ENCODE data around the gene PLEK.
A peak's percentile ranks its signal among the peaks of the same experiment; 100 is the strongest.

The PLEK gene

GRCh38 chr2:68411397-68412126, 46.5 kb downstream of the PLEK start:
- Histone ChIP-seq H3K27me3 (replicated peaks in 2 of 5; ENCODE audit: control insufficient read depth in 4 of 5, insufficient read depth in 5 of 5, low read length in 4 of 5) (no peaks in the 10 kb centered on the region), H3K27ac (ENCODE audit: insufficient read depth in 1 of 2, low read depth in 1 of 2, low read length in 2 of 2, poor library complexity in 1 of 2, severe bottlenecking in 2 of 2) (peak overlapping the region; percentile 26 to 47), H3K4me3 (ENCODE audit: control insufficient read depth in 1 of 7, extremely low read depth in 1 of 7, insufficient read depth in 4 of 7, low read depth in 2 of 7, low read length in 6 of 7) (peak overlapping the region in 6 of 7 experiments; percentile 12 to 52 (median 35)), H3K9me3 (ENCODE audit: control extremely low read depth in 1 of 5, control insufficient read depth in 4 of 5, insufficient read depth in 2 of 5, low read depth in 1 of 5, low read length in 4 of 5) (no peaks in the 10 kb centered on the region), H3K36me3 (ENCODE audit: control insufficient read depth in 4 of 4, insufficient read depth in 4 of 4, low read length in 3 of 4) (no peaks in the 10 kb centered on the region), H3K4me1 (ENCODE audit: control extremely low read depth in 1 of 4, control insufficient read depth in 4 of 4, insufficient read depth in 4 of 4, low read length in 3 of 4) (peaks cover 7 to 52% (median 35%) of the 10 kb centered on the region in 4 experiments)
- POLR2A ChIA-PET: no interaction called here
- DNase-seq: peak; percentile 52 to 88 (median 87)
- WGBS (ENCODE audit: insufficient coverage): 0% methylated on average over 2 of the region's 4 CpGs
- CTCF ChIA-PET: interaction anchor here (1.0 to 1.1 kb wide), 3 partner anchors 8 to 227 kb away, joined by 3 to 5 read pairs (median 4); no protein-coding TSS in a partner anchor

GRCh38 chr2:68412127-68412819, 47.2 kb downstream of the PLEK start:
- H3K36me3 ChIP-seq (ENCODE audit: control insufficient read depth in 4 of 4, insufficient read depth in 4 of 4, low read length in 3 of 4): no peaks in the 10 kb centered on the region
- ChIA-PET CTCF (interaction anchor here (1.0 kb wide), 1 partner anchor 9 kb away, joined by 4 read pairs; no protein-coding TSS in a partner anchor), POLR2A (interaction anchor here (0.6 kb wide), 1 partner anchor 10 kb away, joined by 3 read pairs; no protein-coding TSS in a partner anchor)
- H3K9me3 ChIP-seq (ENCODE audit: control extremely low read depth in 1 of 5, control insufficient read depth in 4 of 5, insufficient read depth in 2 of 5, low read depth in 1 of 5, low read length in 4 of 5): no peaks in the 10 kb centered on the region
- no peaks in the 10 kb centered on the region for H3K27me3 ChIP-seq (replicated peaks in 2 of 5; ENCODE audit: control insufficient read depth in 4 of 5, insufficient read depth in 5 of 5, low read length in 4 of 5)
- peak in 2 of 3 donors; percentile 32 to 48 for DNase-seq
- H3K27ac ChIP-seq (ENCODE audit: insufficient read depth in 1 of 2, low read depth in 1 of 2, low read length in 2 of 2, poor library complexity in 1 of 2, severe bottlenecking in 2 of 2): peak overlapping the region; percentile 26 to 47
- peaks cover 7 to 58% (median 36%) of the 10 kb centered on the region in 4 experiments for H3K4me1 ChIP-seq (ENCODE audit: control extremely low read depth in 1 of 4, control insufficient read depth in 4 of 4, insufficient read depth in 4 of 4, low read length in 3 of 4)
- peak overlapping the region in 3 of 7 experiments; percentile 12 to 52 (median 36) for H3K4me3 ChIP-seq (ENCODE audit: control insufficient read depth in 1 of 7, extremely low read depth in 1 of 7, insufficient read depth in 4 of 7, low read depth in 2 of 7, low read length in 6 of 7)
- 76% methylated on average over 3 of the region's 4 CpGs for WGBS (ENCODE audit: insufficient coverage)

GRCh38 chr2:68413466-68413865, 48.4 kb downstream of the PLEK start:
- ChIA-PET POLR2A (no interaction called here), CTCF (no interaction called here)
- Histone ChIP-seq H3K27me3 (replicated peaks in 2 of 5; ENCODE audit: control insufficient read depth in 4 of 5, insufficient read depth in 5 of 5, low read length in 4 of 5) (no peaks in the 10 kb centered on the region), H3K27ac (ENCODE audit: insufficient read depth in 1 of 2, low read depth in 1 of 2, low read length in 2 of 2, poor library complexity in 1 of 2, severe bottlenecking in 2 of 2) (no peak overlapping the region), H3K4me1 (ENCODE audit: control extremely low read depth in 1 of 4, control insufficient read depth in 4 of 4, insufficient read depth in 4 of 4, low read length in 3 of 4) (peaks cover 14 to 70% (median 48%) of the 10 kb centered on the region in 4 experiments), H3K36me3 (ENCODE audit: control insufficient read depth in 4 of 4, insufficient read depth in 4 of 4, low read length in 3 of 4) (no peaks in the 10 kb centered on the region), H3K4me3 (ENCODE audit: control insufficient read depth in 1 of 7, extremely low read depth in 1 of 7, insufficient read depth in 4 of 7, low read depth in 2 of 7, low read length in 6 of 7) (no peak overlapping the region), H3K9me3 (ENCODE audit: control extremely low read depth in 1 of 5, control insufficient read depth in 4 of 5, insufficient read depth in 2 of 5, low read depth in 1 of 5, low read length in 4 of 5) (no peaks in the 10 kb centered on the region)
- DNase-seq: no peak
- 90% methylated on average over 2 of the region's 2 CpGs for WGBS (ENCODE audit: insufficient coverage)

- peak overlapping the region; percentile 18 to 71 for H3K27ac ChIP-seq (ENCODE audit: insufficient read depth in 1 of 2, low read depth in 1 of 2, low read length in 2 of 2, poor library complexity in 1 of 2, severe bottlenecking in 2 of 2)
- no peaks in the 10 kb centered on the region for H3K36me3 ChIP-seq (ENCODE audit: control insufficient read depth in 4 of 4, insufficient read depth in 4 of 4, low read length in 3 of 4)
- H3K27me3 ChIP-seq (replicated peaks in 2 of 5; ENCODE audit: control insufficient read depth in 4 of 5, insufficient read depth in 5 of 5, low read length in 4 of 5): no peaks in the 10 kb centered on the region
- no peak overlapping the region for H3K4me3 ChIP-seq (ENCODE audit: control insufficient read depth in 1 of 7, extremely low read depth in 1 of 7, insufficient read depth in 4 of 7, low read depth in 2 of 7, low read length in 6 of 7)
- peaks cover 18 to 79% (median 55%) of the 10 kb centered on the region in 4 experiments for H3K4me1 ChIP-seq (ENCODE audit: control extremely low read depth in 1 of 4, control insufficient read depth in 4 of 4, insufficient read depth in 4 of 4, low read length in 3 of 4)
- ChIA-PET CTCF (interaction anchor here (0.6 to 2.2 kb wide), 11 partner anchors 9 to 109 kb away, joined by 3 to 9 read pairs (median 3); partner anchors contain the start of gene PLEK), POLR2A (interaction anchor here (1.1 kb wide), 1 partner anchor 9 kb away, joined by 3 read pairs; no protein-coding TSS in a partner anchor)
- H3K9me3 ChIP-seq (ENCODE audit: control extremely low read depth in 1 of 5, control insufficient read depth in 4 of 5, insufficient read depth in 2 of 5, low read depth in 1 of 5, low read length in 4 of 5): no peaks in the 10 kb centered on the region
- no peak for DNase-seq
These were observed 49.4 kb downstream of the PLEK start for GRCh38 chr2:68414452-68414851.

- 85% methylated on average over 2 of the region's 3 CpGs for WGBS (ENCODE audit: insufficient coverage)
- POLR2A ChIA-PET: interaction anchor here (0.8 to 1.1 kb wide), 2 partner anchors 10 to 27 kb away, joined by 3 read pairs; no protein-coding TSS in a partner anchor
These were observed 49.8 kb downstream of the PLEK start for GRCh38 chr2:68414876-68415275.

GRCh38 chr2:68415521-68415920, 50.4 kb downstream of the PLEK start:
- CTCF ChIA-PET: interaction anchor here (1.0 to 2.2 kb wide), 11 partner anchors 8 to 110 kb away, joined by 3 to 9 read pairs (median 4); partner anchors contain the start of gene PLEK

More at GRCh38 chr2:68414876-68415275, 49.8 kb downstream of the PLEK start:
- Histone ChIP-seq H3K4me1 (ENCODE audit: control extremely low read depth in 1 of 4, control insufficient read depth in 4 of 4, insufficient read depth in 4 of 4, low read length in 3 of 4) (peaks cover 22 to 83% (median 56%) of the 10 kb centered on the region in 4 experiments), H3K27ac (ENCODE audit: insufficient read depth in 1 of 2, low read depth in 1 of 2, low read length in 2 of 2, poor library complexity in 1 of 2, severe bottlenecking in 2 of 2) (peak overlapping the region; percentile 18 to 71), H3K9me3 (ENCODE audit: control extremely low read depth in 1 of 5, control insufficient read depth in 4 of 5, insufficient read depth in 2 of 5, low read depth in 1 of 5, low read length in 4 of 5) (no peaks in the 10 kb centered on the region), H3K36me3 (ENCODE audit: control insufficient read depth in 4 of 4, insufficient read depth in 4 of 4, low read length in 3 of 4) (no peaks in the 10 kb centered on the region), H3K4me3 (ENCODE audit: control insufficient read depth in 1 of 7, extremely low read depth in 1 of 7, insufficient read depth in 4 of 7, low read depth in 2 of 7, low read length in 6 of 7) (no peak overlapping the region), H3K27me3 (replicated peaks in 2 of 5; ENCODE audit: control insufficient read depth in 4 of 5, insufficient read depth in 5 of 5, low read length in 4 of 5) (no peaks in the 10 kb centered on the region)
- peak; percentile 94 to 97 (median 96) for DNase-seq
- CTCF ChIA-PET: interaction anchor here (0.6 to 2.2 kb wide), 12 partner anchors 9 to 109 kb away, joined by 3 to 9 read pairs (median 3); partner anchors contain the start of gene PLEK

More at GRCh38 chr2:68415521-68415920, 50.4 kb downstream of the PLEK start:
- Histone ChIP-seq H3K27ac (ENCODE audit: insufficient read depth in 1 of 2, low read depth in 1 of 2, low read length in 2 of 2, poor library complexity in 1 of 2, severe bottlenecking in 2 of 2) (peak overlapping the region; percentile 18 to 71), H3K4me3 (ENCODE audit: control insufficient read depth in 1 of 7, extremely low read depth in 1 of 7, insufficient read depth in 4 of 7, low read depth in 2 of 7, low read length in 6 of 7) (no peak overlapping the region), H3K27me3 (replicated peaks in 2 of 5; ENCODE audit: control insufficient read depth in 4 of 5, insufficient read depth in 5 of 5, low read length in 4 of 5) (no peaks in the 10 kb centered on the region), H3K36me3 (ENCODE audit: control insufficient read depth in 4 of 4, insufficient read depth in 4 of 4, low read length in 3 of 4) (no peaks in the 10 kb centered on the region), H3K4me1 (ENCODE audit: control extremely low read depth in 1 of 4, control insufficient read depth in 4 of 4, insufficient read depth in 4 of 4, low read length in 3 of 4) (peaks cover 22 to 90% (median 59%) of the 10 kb centered on the region in 4 experiments), H3K9me3 (ENCODE audit: control extremely low read depth in 1 of 5, control insufficient read depth in 4 of 5, insufficient read depth in 2 of 5, low read depth in 1 of 5, low read length in 4 of 5) (no peaks in the 10 kb centered on the region)
- no peak for DNase-seq
- POLR2A ChIA-PET: interaction anchor here (0.8 to 1.1 kb wide), 2 partner anchors 11 to 26 kb away, joined by 3 read pairs; no protein-coding TSS in a partner anchor
